ENCODE measurements around the gene PAF1. TPM values are rescaled to one million over a fixed set of nuclear protein-coding genes. Genes with fewer than 3 reads are reported as not detected.

Gene PAF1
- polyA plus RNA-seq, 1 donor (not counting 4 experiments of a cell fraction or from before 2014, with no cell fraction given), result 39.4 TPM

DNA sequence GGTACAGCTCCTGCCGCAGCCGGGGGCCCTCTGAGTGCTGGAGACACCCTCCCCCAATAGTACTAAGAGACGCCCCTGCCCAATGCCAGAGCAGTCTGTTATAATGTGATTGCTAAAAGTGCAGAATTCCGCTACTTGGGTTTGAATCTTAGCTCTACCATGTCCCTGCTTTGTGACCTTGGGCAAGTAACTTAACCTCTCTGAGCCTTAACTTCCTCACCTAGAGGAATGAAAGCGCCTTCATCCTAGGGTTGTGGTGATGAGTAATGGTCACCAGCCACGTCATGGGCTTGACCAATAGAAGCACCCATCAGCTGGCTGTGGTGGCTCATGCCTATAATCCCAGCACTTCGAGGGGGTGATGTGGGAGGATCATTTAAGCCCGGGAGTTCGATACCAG lies 28.1 kb upstream of the PAF1 start:
- Histone ChIP-seq H3K79me2 (ENCODE audit: control insufficient read depth, insufficient read depth, low read length) (peaks cover under 1% of the 10 kb centered on the region), H3K4me2 (ENCODE audit: control insufficient read depth, extremely low read depth, insufficient read depth, low read depth, low read length) (no peak overlapping the region), H3K9me1 (ENCODE audit: control insufficient read depth, extremely low read depth, insufficient read depth, low read length) (no peaks in the 10 kb centered on the region), H2AFZ (ENCODE audit: control insufficient read depth, low read length) (no peak overlapping the region), H3K9me3 (ENCODE audit: control insufficient read depth, low read depth, low read length) (no peaks in the 10 kb centered on the region), H3K27ac (ENCODE audit: control insufficient read depth, insufficient read depth, low read length) (no peak overlapping the region), H3K9ac (ENCODE audit: control insufficient read depth, extremely low read depth, insufficient read depth, low read length) (no peak overlapping the region), H4K20me1 (ENCODE audit: control insufficient read depth, extremely low read depth, insufficient read depth, low read length) (no peaks in the 10 kb centered on the region), H3K27me3 (ENCODE audit: control insufficient read depth, extremely low read depth, insufficient read depth, low read length) (no peaks in the 10 kb centered on the region), H3K4me3 (ENCODE audit: control insufficient read depth in 2 of 3, extremely low read depth in 1 of 3, insufficient read depth in 2 of 3, low read depth in 1 of 3, low read length in 3 of 3) (no peak overlapping the region), H3K36me3 (ENCODE audit: control insufficient read depth in 2 of 2, extremely low read depth in 1 of 2, insufficient read depth in 2 of 2, low read length in 2 of 2) (peaks cover 7 to 14% of the 10 kb centered on the region in 2 experiments), H3K4me1 (ENCODE audit: control insufficient read depth, extremely low read depth, insufficient read depth, low read length) (peaks cover 2% of the 10 kb centered on the region)
- TF ChIP-seq, protein P1, sequence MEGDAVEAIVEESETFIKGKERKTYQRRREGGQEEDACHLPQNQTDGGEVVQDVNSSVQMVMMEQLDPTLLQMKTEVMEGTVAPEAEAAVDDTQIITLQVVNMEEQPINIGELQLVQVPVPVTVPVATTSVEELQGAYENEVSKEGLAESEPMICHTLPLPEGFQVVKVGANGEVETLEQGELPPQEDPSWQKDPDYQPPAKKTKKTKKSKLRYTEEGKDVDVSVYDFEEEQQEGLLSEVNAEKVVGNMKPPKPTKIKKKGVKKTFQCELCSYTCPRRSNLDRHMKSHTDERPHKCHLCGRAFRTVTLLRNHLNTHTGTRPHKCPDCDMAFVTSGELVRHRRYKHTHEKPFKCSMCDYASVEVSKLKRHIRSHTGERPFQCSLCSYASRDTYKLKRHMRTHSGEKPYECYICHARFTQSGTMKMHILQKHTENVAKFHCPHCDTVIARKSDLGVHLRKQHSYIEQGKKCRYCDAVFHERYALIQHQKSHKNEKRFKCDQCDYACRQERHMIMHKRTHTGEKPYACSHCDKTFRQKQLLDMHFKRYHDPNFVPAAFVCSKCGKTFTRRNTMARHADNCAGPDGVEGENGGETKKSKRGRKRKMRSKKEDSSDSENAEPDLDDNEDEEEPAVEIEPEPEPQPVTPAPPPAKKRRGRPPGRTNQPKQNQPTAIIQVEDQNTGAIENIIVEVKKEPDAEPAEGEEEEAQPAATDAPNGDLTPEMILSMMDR (optimal IDR thresholded peaks at IDR 0.05 in 1 of 3, IDR thresholded peaks at IDR 0.05 in 1 of 3, conservative IDR thresholded peaks at IDR 0.05 in 1 of 3; ENCODE audit: extremely low read depth in 1 of 3, insufficient read depth in 2 of 3, low read length in 3 of 3), result no peak
- TF ChIP-seq EZH2 (IDR thresholded peaks at IDR 0.05; ENCODE audit: low read length), result no peak
- FAIRE-seq, result no peak
- no peak for DNase-seq (ENCODE audit: low read depth, low spot score)
- dilution Hi-C loops (cut with MboI; ENCODE audit: extremely low pct_ligation_motif_present, low sequenced_read_pairs), result no loop called here

DNA sequence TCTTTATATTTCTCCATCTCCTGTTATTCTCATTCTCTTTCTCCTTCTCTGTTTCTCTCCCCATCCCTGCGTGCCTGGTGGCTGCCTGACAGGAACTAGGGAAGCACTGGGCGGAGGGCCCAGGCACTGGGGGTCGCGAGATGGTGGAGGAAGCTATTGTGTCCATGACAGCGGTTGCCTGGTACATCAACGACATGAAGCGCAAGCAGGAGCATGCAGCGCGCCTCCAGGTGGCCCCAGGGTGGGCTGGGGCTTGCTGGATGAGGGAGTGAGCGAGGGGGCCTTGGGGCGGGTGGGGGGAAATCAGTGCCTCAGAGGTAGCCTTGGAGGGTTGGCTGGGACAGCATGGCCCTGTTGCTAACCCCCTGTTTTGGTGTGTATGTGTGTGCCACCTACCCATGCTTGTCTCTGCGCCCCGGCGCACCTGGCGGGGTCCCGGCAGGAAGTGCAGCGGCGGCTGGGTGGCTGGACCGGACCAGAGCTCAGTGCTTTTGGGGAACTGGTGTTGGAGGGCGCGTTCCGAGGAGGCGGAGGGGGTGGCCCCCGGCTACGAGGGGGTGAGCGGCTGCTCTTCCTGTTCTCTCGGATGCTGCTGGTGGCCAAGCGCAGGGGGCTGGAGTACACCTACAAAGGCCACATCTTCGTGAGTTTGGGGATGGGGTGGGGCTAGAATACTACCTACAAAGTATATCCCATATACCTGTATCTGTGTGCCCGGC lies 26.7 kb upstream of the PAF1 start:
- no peaks in the 10 kb centered on the region for H4K20me1 ChIP-seq (ENCODE audit: control insufficient read depth, extremely low read depth, insufficient read depth, low read length)

More for the DNA sequence above, 26.7 kb upstream of the PAF1 start:
- Histone ChIP-seq H3K79me2 (ENCODE audit: control insufficient read depth, insufficient read depth, low read length) (peaks cover 1% of the 10 kb centered on the region), H3K9me1 (ENCODE audit: control insufficient read depth, extremely low read depth, insufficient read depth, low read length) (no peaks in the 10 kb centered on the region), H3K9ac (ENCODE audit: control insufficient read depth, extremely low read depth, insufficient read depth, low read length) (no peak overlapping the region), H3K4me1 (ENCODE audit: control insufficient read depth, extremely low read depth, insufficient read depth, low read length) (peaks cover 5% of the 10 kb centered on the region), H3K9me3 (ENCODE audit: control insufficient read depth, low read depth, low read length) (no peaks in the 10 kb centered on the region), H3K27ac (ENCODE audit: control insufficient read depth, insufficient read depth, low read length) (no peak overlapping the region), H3K27me3 (ENCODE audit: control insufficient read depth, extremely low read depth, insufficient read depth, low read length) (no peaks in the 10 kb centered on the region), H3K4me3 (ENCODE audit: control insufficient read depth in 2 of 3, extremely low read depth in 1 of 3, insufficient read depth in 2 of 3, low read depth in 1 of 3, low read length in 3 of 3) (no peak overlapping the region), H2AFZ (ENCODE audit: control insufficient read depth, low read length) (no peak overlapping the region), H3K4me2 (ENCODE audit: control insufficient read depth, extremely low read depth, insufficient read depth, low read depth, low read length) (no peak overlapping the region), H3K36me3 (ENCODE audit: control insufficient read depth in 2 of 2, extremely low read depth in 1 of 2, insufficient read depth in 2 of 2, low read length in 2 of 2) (peaks cover 7 to 14% of the 10 kb centered on the region in 2 experiments)
- TF ChIP-seq, protein P1 (optimal IDR thresholded peaks at IDR 0.05 in 1 of 3, IDR thresholded peaks at IDR 0.05 in 1 of 3, conservative IDR thresholded peaks at IDR 0.05 in 1 of 3; ENCODE audit: extremely low read depth in 1 of 3, insufficient read depth in 2 of 3, low read length in 3 of 3), result no peak
- TF ChIP-seq EZH2 (IDR thresholded peaks at IDR 0.05; ENCODE audit: low read length), result no peak
- FAIRE-seq (no peak), DNase-seq (ENCODE audit: low read depth, low spot score) (no peak)
- dilution Hi-C loops (cut with MboI; ENCODE audit: extremely low pct_ligation_motif_present, low sequenced_read_pairs), result no loop called here

Measured in keratinocyte (primary cell).